HG02884 (cell line): ENCODE results near the gene PCBP1.
"Not testable (repeated sequence)": the region's sequence is repeated elsewhere in the genome, so short reads cannot be mapped to it uniquely, and the experiment has no call there.

ENCODE experiments used
- ATAC-seq: cut with Tn5 transposase; IDR thresholded peaks from one replicate; pipeline ENCODE4 v1.9.1; 2021; ENCODE audit warnings: mild to moderate bottlenecking, moderate library complexity; ENCODE audit not compliant: unreplicated experiment

Gene PCBP1

GRCh38 chr2:70095720-70096670 lies 8.7 kb downstream of the PCBP1 start:
- ATAC-seq: no peak

GRCh38 chr2:70098032-70098431 lies 10.8 kb downstream of the PCBP1 start:
- ATAC-seq: no peak

- ATAC-seq: no peak
Measured at GRCh38 chr2:70099270-70099669, 12.0 kb downstream of the PCBP1 start.

GRCh38 chr2:70101174-70101573 lies 13.9 kb downstream of the PCBP1 start:
- ATAC-seq: no peak

GRCh38 chr2:70101686-70102085 lies 14.4 kb downstream of the PCBP1 start:
- not testable (repeated sequence) for ATAC-seq

- ATAC-seq: not testable (repeated sequence)
Measured at GRCh38 chr2:70102323-70102905, 15.1 kb downstream of the PCBP1 start.

GRCh38 chr2:70103531-70104061 lies 16.3 kb downstream of the PCBP1 start:
- ATAC-seq: no peak

GRCh38 chr2:70104231-70105111 lies 17.2 kb downstream of the PCBP1 start:
- ATAC-seq: no peak

GRCh38 chr2:70106138-70106537 lies 18.9 kb downstream of the PCBP1 start:
- ATAC-seq: not testable (repeated sequence)

GRCh38 chr2:70110397-70110796 lies 23.1 kb downstream of the PCBP1 start:
- ATAC-seq: not testable (repeated sequence)

GRCh38 chr2:70111752-70112591 lies 24.7 kb downstream of the PCBP1 start:
- ATAC-seq: no peak

GRCh38 chr2:70113359-70114070 lies 26.2 kb downstream of the PCBP1 start:
- ATAC-seq: no peak

- ATAC-seq: peak; percentile 55
Measured at GRCh38 chr2:70115646-70116442, 28.6 kb downstream of the PCBP1 start.

GRCh38 chr2:70116936-70117552 lies 29.8 kb downstream of the PCBP1 start:
- ATAC-seq: no peak

GRCh38 chr2:70118798-70119454 lies 31.6 kb downstream of the PCBP1 start:
- no peak for ATAC-seq

- no peak for ATAC-seq
Measured at GRCh38 chr2:70121627-70122372, 34.5 kb downstream of the PCBP1 start.

- no peak for ATAC-seq
Measured at GRCh38 chr2:70122470-70122869, 35.2 kb downstream of the PCBP1 start.
